HG03097 (cell line): ENCODE results near the gene TSR3.

Experiments
- ATAC-seq: cut with Tn5 transposase; IDR thresholded peaks from one replicate; pipeline ENCODE4 v1.9.1; 2021; ENCODE audit not compliant: unreplicated experiment, low FRiP score

Gene TSR3

DNA sequence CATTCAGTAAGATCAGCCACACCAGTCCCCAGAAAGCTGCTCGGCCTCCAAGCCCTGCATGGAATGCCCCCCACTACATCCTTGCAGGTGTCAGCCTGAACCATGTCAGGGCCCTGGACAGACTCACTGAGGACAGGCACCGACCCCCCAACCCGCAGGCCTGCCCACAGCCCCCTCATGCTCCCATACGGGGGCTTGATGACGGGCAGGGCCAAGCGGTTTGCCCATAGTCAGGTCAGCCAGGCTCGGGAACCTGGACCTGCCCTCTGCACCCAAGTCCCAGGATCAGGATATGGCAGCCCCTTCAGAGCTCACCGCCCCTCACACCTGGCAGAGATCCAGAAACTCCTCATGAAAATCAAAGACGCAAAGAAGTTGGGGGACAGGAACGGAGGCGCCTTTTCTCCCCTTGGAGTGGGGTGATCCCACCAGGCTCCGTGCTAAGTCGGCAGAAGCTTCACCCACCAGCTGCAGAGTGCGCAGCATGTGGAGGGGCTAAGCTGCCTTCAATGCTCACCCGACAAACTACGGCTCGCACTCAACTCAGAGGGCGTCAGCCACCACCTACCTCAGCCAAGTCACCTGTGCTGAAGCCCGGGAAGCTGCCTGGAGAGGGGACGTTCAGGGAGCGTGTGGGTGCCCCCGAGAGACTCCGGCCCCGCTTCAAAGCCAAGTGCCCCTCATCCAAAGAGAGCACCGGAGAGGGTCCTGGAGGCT lies 26.6 kb upstream of the TSR3 start:
- ATAC-seq = no peak

DNA sequence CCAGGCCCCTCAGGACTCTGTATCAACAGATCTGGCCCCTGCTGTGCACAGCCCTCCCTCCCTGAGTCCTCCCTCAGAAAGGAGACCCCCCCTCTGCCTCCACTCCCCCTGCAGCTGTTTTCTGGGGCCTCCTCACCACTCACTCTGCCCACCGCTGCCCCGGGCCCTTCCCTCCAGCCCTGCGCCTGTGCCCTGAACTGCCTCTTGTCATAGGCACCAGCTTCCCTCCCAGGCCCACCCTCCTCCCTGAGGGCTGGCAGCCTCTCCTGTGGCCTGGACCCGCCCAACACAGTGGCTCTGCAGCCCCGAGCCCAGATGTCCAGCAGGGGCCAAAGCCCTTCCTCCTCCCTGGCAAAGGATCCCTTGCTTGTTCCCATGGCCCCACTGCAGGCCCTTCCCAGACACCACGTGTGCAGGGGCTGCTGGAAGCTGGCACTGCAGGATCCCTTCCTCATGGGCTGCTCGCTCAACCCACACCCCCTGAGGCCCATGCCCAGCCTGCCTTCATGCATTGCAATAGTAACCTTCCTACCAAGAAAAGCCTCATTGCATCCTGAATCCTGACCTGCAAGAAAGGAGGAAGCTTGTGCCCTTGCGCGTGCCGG lies 25.8 kb upstream of the TSR3 start:
- ATAC-seq = no peak

DNA sequence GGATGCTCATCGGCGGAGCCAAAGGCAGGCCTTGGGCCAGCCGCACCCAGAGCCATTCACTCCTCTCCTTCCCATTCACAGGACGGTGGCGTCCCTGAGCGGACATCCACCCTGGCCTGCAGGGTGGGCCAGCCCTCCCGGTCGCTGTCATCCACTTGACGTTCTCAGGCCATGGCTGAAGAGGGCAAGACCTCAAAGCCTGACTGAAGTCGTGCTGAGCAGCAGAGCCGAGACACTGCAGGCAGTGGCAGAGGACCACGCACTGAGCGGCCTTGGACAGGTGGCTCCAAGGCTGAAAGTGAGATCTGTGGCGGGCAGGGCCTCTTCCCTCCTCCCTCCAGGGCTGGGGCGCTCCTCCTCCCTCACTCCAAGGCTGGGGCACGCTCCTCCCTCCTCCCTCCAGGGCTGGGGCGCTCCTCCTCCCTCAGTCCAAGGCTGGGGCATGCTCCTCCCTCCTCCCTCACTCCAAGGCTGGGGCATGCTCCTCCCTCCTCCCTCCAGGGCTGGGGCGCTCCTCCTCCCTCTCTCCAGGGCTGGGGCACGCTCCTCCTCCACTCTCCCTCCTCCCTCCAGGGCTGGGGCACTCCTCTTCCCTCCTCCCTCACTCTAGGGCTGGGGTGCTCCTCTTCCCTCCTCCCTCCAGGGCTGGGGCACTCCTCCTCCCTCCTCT lies 24.2 kb upstream of the TSR3 start:
- ATAC-seq = no peak

- no peak for ATAC-seq
Measured at GRCh38 chr16:1375298-1375640, 23.6 kb upstream of the TSR3 start.

DNA sequence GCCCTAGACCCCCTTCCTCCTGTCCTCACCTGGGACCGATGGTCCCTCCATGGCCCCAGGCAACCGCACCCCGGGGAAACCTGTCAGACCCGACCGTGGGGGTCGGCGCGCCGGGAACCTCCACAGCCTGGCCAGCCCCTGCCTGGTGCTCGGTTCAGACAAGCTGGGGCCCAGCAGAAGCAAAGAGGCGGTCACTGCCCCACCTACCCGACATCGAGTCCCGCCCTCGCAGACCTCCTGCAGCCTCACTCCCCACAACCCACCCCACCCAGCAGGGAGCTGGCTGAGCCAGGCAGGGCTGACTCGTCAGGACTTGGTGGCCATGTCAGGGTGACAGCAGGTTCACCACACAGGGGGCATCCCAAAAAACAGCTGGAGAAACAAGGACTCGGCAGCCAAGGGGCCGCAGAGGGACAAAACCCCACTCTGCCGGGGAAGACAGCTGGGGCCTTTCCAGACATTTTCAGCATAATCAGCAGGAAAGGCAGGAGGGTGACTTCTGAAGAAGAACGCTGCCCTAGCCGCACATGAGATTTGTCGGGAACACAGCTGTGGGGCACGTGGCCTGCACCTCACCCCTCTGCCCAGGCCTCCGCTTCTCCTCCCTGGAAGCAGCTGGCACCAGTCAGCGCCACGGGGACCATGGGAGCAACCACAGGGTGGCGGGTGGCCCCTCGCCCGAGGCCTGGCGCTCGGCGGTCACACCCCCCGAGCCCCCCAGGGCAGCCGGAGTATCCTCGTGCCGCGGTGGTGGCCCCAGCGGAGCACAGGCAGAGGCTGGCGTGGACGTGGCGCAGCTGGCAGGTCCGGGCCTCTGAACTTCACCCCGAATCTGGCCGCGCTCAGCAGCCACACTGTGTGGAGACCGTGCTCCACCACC lies 23.0 kb upstream of the TSR3 start:
- no peak for ATAC-seq

GRCh38 chr16:1372292-1372950 lies 20.7 kb upstream of the TSR3 start:
- no peak for ATAC-seq

DNA sequence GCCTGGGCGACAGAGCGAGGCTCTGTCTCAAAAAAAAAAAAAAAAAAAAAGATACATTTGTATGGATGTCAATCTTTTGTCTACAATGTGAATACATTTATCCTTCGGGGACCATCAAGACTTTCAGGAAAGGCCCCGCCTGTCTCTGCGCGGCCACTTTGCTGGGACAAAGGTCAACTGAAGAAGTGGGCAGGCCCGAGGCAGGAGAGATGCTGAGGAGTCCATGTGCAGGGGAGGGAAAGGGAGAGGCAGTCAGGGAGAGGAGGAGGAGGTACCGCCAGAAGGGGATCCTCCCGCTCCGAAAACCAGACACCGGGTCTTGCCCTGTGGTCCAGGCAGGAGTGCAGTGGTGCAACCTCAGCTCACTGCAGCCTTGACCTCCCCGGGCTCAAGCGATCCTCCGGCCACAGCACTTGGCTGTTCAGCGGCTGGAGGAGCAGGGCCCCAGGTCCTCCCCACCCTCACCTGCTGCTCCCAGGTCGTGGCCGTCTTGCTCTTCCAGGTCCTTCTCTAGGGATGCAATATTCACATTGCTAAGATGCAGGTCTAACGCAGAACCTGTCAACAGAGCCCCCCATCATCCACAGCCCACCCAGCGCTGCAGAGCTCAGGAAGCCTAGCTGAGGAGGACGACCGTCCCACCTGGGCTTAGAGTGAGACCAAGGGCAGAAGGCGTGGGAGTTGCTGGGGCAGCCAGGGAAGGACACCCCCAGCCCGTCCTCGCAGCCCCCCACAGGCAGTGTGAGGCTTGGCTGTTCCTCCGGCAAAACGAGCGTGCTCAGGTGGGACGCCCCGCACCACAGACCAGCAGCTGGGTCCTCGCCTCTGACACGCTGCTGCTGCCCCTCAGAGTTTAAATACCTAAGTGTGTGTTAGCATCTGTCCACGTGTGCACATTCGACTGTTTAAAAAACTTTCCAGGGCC lies 19.6 kb upstream of the TSR3 start:
- no peak for ATAC-seq

DNA sequence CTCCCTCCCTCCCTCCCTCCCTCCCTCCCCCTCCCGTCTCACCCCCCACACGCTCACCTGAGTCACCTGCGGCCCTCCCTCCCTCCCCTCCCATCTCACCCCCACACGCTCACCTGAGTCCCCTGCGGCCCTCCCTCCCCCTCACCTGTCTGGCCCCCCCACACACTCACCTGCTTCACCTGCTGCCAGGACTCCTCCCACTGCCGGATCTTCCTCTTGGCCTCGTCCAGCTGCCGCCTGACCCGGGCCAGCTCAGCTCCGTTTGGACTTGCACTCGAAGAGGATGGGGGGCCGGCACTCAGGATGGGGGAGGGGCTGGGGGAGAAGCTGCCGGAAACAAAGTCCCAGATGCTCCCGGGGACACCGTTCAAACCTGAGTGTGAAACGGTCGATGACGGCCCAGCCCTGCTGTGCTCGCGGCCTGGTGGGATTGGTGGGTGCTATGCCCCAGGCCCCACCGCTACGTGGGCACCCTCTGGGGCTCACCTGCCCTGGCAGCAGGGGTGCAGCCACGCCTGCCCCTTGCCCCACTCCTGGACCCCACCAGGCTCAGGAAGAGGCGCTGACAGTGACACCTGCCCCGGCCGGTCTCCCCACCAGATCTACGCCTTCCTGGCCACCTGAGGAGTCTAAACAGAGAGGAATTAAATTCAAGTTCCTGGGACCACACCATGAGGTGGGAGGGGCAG lies 16.0 kb upstream of the TSR3 start:
- no peak for ATAC-seq

DNA sequence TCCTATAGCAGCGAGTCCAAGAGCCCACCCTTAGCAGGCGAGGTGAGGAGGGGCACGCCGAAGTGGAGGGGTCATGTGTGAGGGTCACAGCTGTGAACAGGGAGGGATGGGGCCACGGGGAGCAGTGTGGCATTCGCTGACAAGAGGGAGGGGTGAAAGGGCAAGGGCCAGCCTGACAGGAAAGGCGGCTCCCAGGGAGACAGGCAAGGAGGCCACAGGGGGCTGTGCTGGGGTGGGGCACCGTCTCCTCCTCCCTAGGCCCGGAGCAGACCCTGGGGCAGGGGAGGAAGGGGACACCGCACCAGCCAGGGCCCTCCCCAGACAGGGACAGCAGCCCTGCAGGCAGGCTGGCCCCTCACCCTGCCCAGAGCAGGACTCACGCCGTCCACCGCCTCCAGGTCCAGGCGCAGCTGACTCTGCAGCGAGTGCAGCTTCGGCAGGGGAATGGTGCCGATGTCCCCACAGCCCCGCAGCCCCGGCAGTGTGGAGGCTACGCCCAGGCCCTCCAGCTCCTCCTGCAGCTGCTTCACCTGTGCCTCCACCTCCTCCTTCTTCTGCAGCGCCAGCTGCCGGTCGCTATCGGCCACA lies 15.1 kb upstream of the TSR3 start:
- ATAC-seq = no peak

DNA sequence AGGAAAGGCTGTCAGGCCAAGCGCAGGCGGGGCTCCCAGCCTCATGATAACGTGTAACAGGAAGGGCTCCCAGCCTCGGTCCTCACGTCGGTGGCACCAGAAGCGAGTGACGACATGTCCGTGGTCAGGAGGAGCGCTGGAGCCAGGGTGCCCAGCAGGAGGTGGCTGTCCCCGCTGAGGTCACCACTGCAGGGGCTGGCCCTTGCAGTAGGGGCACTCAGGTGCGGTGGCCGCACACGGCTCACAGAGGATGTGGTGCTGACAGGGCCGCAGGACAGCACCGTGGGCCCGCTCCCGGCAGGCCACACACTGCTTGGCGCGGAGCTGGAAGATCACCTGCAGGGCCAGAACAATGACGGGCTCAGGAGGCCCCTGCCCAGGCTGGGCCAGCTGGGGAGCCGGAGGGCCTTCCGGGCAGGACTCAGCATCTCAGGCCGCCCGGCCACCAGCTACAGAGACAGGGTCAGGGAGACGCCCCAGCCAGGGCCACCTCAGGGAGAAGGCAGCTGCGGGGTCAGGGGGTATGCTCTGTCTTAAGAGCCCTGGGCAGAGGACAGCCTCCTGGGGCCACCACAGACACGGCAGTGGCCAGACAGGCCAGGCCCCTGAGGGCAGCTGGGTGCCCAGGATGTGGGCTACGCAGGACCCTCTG lies 14.5 kb upstream of the TSR3 start:
- no peak for ATAC-seq

DNA sequence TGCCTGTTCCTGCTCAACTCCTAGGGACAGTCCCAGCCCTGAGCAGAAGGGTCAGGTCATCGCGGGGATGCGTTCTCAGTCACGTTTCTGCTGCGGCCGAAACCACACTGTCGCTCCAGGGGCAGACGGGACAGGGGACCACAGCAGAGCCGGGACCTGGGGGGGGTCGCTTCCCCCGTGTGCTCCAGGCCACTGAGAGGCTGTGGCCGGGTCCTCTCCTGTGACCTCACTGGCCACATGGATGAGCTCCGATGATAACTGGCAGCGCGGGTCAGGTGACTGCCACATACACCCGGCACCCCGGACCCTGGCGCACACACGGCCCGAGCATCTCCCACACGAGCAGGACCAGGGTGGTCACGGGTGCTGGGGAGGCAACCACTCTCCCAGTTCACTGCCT lies 12.8 kb upstream of the TSR3 start:
- ATAC-seq = no peak

DNA sequence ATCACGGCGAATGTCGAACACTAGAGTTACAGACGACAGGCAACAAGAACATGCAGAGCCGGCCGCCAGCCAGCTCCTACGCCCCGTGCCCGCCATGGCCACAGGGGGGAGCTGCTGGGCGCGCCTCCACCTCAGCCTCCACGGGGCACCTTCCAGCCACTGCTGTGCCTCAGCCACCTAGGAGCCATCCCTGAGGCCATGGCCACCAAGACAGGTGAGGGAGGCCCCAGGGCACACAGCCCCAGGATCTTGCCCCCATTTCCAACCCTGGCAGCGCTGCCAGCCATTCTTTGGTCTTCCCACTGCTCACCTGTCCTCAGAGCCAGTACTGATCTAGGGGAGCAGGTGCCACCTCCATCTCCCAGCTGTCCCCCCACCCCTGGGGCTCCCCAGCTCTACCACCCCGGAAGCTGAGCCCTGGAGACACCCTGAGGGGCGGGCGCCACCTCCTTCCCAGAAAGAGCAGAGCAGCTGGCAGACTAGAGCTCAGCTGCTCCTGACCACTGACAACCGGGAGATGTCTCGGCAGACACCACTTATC lies 11.9 kb upstream of the TSR3 start:
- no peak for ATAC-seq

GRCh38 chr16:1362807-1363206 lies 11.1 kb upstream of the TSR3 start:
- no peak for ATAC-seq

GRCh38 chr16:1361685-1362360 lies 10.1 kb upstream of the TSR3 start:
- ATAC-seq = no peak

- no peak for ATAC-seq
Measured at GRCh38 chr16:1357906-1358566, 6.4 kb upstream of the TSR3 start.

GRCh38 chr16:1356061-1356900 lies 4.6 kb upstream of the TSR3 start:
- ATAC-seq = no peak
